Uterus (tissue), 2 donors: ENCODE results near the gene LMO7.

Experiments
- POLR2A ChIP-seq, 2 donors: fragments of 450-650 bp; IDR thresholded peaks; one replicate each; pipeline ENCODE4 v1.6.1; 2016; ENCODE audit warnings: antibody characterized with exemption in 2 of 2, mild to moderate bottlenecking in 1 of 2, moderate library complexity in 1 of 2
- TF ChIP-seq, protein P1 (sequence below), 4 experiments: fragments of 200-600 bp in 2 of 4; fragments of 450-650 bp in 2 of 4; sonication (generic) in 2 of 4; IDR thresholded peaks; one replicate each; pipeline ENCODE4 v1.5.1; 2016 to 2019; ENCODE audit warnings: antibody characterized with exemption in 4 of 4, mild to moderate bottlenecking in 2 of 4, moderate library complexity in 1 of 4

DNA sequence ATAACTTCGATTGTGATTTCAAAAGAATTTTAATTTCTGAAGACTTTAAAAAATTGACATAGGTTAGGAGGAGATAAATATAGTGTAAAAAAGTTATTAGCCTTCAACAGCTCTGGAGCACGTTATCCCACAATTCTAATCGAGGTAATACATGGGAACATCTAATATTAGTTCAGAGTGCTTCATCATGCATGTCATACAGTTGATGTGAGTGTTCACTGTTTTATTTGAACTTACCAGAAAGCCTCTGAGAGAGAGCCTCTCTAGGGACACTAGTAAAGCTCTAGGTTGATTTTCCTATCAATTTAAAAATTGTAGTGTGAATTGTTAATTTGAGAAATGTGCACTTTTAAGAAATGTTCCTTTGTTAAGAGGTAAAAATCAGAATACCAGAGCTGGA, 140.4 kb downstream of the LMO7 start:
- TF ChIP-seq, protein P1, sequence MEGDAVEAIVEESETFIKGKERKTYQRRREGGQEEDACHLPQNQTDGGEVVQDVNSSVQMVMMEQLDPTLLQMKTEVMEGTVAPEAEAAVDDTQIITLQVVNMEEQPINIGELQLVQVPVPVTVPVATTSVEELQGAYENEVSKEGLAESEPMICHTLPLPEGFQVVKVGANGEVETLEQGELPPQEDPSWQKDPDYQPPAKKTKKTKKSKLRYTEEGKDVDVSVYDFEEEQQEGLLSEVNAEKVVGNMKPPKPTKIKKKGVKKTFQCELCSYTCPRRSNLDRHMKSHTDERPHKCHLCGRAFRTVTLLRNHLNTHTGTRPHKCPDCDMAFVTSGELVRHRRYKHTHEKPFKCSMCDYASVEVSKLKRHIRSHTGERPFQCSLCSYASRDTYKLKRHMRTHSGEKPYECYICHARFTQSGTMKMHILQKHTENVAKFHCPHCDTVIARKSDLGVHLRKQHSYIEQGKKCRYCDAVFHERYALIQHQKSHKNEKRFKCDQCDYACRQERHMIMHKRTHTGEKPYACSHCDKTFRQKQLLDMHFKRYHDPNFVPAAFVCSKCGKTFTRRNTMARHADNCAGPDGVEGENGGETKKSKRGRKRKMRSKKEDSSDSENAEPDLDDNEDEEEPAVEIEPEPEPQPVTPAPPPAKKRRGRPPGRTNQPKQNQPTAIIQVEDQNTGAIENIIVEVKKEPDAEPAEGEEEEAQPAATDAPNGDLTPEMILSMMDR (IDR thresholded peaks at IDR 0.05), result no peak
- TF ChIP-seq POLR2A (IDR thresholded peaks at IDR 0.05), result no peak
